Retinal pigment epithelial cell (primary cell): Measurements from ENCODE around the gene SGMS1.
"Not testable (repeated sequence)": the region's sequence is repeated elsewhere in the genome, so short reads cannot be mapped to it uniquely, and the experiment has no call there.

Source experiments
- DNase-seq: peaks from one replicate; pipeline ENCODE4 v3.0.0-alpha.2; 2010; ENCODE audit warnings: low read depth
- H3K4me3 ChIP-seq: 2 replicates; pipeline ENCODE4 v1.5.1; 2011; ENCODE audit warnings: mild to moderate bottlenecking, low read length, control low read depth, moderate library complexity
- TF ChIP-seq, protein P1 (sequence below): conservative IDR thresholded peaks from 2 replicates; pipeline ENCODE4 v1.5.1; 2011; ENCODE audit warnings: low read depth, low read length, control low read depth, inconsistent platforms

The SGMS1 gene

DNA sequence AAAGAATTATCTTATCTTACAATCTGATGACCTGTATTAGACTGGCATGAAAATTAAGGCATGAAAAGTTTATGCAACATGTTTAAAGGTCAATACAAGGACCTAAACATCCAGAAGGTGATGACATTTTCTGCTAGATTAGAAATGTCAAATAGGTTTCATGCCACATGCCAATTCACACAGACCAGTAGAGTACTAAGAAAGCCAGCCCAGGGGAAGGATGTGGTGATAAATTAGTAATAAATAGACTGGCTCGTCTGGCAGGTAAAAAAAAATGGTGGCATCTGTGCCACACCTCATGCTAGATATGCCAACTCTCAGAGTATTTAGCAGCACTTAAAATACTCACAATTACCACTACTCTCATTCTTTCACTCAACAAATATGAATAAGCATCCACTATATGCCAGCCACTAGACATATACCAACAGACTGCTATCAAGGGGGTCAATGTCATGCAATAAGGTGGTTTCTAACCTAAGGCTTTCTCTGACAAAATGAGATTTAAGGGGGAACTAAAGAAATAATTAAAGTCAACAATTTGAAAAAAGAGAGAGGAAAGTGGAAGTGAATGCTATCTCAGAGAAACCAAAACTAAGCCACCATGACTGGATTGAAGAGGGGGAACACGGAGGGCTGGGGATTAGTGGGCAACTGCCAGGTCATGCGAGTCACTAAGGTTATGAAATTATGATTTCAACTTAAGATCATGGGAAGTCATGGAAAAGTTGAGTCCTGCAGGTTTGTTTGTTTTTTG, 83.5 kb downstream of the SGMS1 start:
- H3K4me3 ChIP-seq, result no peak overlapping the region
- TF ChIP-seq, protein P1, sequence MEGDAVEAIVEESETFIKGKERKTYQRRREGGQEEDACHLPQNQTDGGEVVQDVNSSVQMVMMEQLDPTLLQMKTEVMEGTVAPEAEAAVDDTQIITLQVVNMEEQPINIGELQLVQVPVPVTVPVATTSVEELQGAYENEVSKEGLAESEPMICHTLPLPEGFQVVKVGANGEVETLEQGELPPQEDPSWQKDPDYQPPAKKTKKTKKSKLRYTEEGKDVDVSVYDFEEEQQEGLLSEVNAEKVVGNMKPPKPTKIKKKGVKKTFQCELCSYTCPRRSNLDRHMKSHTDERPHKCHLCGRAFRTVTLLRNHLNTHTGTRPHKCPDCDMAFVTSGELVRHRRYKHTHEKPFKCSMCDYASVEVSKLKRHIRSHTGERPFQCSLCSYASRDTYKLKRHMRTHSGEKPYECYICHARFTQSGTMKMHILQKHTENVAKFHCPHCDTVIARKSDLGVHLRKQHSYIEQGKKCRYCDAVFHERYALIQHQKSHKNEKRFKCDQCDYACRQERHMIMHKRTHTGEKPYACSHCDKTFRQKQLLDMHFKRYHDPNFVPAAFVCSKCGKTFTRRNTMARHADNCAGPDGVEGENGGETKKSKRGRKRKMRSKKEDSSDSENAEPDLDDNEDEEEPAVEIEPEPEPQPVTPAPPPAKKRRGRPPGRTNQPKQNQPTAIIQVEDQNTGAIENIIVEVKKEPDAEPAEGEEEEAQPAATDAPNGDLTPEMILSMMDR, result no peak
- DNase-seq, result no peak

DNA sequence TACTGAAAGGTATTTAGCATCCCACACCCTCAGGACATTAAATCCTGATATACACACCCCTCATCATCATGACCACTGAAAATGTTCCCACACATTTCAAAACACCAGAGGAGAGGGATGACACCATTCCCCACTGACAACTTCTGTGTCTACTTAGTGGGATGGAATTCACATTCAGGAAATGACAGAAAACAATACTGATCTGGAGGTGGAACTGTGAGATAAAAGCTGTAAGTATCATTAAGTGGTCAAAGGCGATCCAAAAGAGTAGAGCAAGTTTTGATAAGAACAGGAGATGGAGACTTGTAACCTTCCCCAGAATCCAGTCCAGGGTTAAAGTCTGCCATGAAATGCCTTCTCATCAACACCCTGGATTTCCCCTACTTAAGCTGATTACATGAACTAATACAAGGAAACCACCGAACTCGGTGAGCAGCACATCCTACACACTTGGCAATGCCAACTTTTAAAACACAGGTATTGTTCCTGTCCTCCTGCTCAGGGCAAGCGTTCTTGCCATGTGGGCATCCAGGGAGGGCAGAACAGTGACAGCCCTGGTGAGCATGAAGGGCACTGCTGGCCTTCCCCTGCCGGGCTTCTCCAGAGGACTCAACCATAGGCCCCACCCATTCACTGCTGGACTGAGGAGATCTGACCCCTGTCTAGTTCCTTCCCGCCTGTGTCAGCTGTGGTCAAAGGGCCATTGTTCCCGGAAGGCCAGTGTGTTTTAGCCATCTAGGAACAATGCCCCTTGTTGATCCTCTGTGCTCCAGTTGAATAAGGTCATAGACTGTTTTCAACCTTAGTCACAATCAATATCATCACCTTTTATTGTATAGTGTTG, 85.0 kb downstream of the SGMS1 start:
- no peak for DNase-seq
- no peak overlapping the region for H3K4me3 ChIP-seq
- TF ChIP-seq, protein P1, result no peak

DNA sequence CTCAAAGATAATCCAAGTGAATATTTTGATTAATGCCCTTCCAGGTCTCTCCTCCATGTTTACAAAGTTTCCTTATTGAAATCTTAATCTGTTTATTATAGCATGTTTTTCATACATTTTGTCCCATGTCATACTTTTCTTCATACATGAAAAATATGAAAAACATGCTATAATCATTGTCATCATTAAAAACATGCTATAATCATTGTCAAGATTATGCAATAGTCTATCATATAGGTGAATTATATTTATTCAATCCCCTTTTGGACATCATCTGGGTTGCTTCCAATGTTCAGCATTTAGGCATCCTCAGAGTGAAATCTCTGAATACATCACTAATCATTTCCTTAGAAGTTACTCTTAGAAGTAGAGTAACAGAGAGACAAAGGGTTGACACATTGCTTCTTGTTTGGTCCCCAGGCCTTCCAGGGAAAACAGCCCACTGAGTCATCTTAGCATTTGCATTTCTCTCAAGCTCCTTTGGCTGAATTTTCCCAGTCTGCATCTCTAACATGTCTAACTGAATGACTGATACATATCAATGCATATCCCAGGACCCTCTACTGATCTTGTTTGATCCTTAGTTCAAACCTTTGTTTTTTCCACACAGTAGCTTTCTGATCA, 87.0 kb downstream of the SGMS1 start:
- TF ChIP-seq, protein P1, result no peak
- no peak for DNase-seq
- no peak overlapping the region for H3K4me3 ChIP-seq

DNA sequence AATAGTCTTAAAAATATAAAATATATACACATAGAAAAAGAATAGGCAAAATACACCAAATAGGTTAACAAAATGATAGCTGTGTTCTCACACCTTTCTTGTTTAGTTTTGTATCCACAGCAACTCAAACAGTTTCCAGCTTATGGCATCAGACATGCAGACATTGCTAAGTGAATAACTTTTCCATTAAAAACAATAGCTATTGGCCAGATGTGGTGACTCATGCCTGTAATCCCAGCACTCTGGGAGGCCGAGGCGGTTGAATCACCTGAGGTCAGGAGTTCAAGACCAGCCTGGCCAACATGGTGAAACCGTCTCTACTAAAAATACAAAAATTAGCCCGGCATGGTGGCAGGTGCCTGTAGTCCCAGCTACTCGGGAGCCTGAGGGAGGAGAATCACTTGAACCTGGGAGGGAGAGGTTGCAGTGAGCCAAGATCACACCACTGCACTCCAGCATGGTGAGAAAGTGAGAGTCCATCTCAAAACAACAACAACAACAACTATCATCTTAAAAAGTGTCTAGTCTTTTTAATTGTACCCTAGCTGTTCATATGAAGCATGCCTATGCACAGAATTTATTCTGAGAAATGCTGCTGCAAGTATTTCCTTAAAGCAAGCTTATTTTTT, 88.9 kb downstream of the SGMS1 start:
- H3K4me3 ChIP-seq, result not testable (repeated sequence)
- DNase-seq, result peak; percentile 64

DNA sequence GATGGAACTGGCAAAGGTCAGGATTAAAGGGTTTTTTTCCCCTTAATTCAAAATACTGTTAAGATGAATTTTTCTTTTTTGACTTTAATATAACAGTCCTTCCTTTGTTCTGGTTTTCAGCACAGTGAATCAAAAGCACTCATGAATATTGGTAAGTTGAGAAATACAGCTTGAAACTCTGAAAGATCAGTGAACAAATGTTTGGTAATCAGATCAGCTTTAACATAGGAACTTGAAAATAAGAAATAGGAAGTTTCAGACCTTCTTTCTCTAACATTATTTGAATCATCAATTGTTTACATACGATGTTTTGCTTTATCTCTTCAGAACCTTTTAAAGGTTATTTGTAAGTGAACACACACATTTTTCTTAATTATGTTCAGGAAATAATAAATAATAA, 90.5 kb downstream of the SGMS1 start:
- TF ChIP-seq, protein P1, result no peak
- DNase-seq, result no peak
- H3K4me3 ChIP-seq, result no peak overlapping the region

DNA sequence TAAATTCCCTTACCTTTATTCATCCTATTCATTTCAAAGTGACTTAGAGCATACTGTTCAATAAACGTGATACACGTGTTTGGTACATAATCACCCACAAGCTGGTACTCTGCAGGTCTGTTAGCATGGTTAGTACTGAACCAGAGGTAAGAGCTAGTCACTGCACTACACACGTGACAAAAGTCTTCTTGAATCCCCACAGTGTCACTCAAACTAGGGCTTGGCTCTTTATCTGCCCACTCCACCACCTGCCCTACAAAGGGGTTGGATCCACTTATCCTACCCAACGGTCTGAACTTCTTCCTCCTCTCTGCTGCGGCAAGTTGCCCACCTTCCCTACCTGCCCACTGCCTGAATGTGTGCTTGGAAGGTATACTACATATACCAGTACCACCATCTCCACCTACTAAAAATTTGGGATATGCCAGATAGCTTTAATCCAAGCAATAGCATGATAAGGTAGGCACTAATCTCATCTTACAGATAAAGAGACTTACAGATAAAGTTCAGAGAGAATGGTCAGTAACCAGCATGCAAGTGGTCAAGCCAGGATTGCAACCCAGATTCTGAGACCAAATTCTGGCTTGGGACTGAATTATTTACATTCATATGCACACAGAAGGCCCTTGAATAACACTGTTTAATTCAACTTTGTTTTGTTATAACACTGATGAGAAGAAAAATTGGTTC, 92.2 kb downstream of the SGMS1 start:
- H3K4me3 ChIP-seq, result no peak overlapping the region
- TF ChIP-seq, protein P1, result no peak
- DNase-seq, result no peak
